Measurements from ENCODE around the gene XPO1. TPM values are rescaled to one million over a fixed set of nuclear protein-coding genes. Genes with fewer than 3 reads are reported as not detected.
"Not testable (repeated sequence)": the region's sequence is repeated elsewhere in the genome, so short reads cannot be mapped to it uniquely, and the experiment has no call there.

Gene XPO1
- total RNA-seq, 1 experiment from 2014 or later: 272 TPM

- TF ChIP-seq CBFB (CRISPR knock-in tag; IDR thresholded peaks at IDR 0.05; ENCODE audit: low read depth) (no peak), ZNF416 (CRISPR knock-in tag; IDR thresholded peaks at IDR 0.05) (no peak)
Measured at GRCh38 chr2:61543062-61543461, 4.9 kb upstream of the XPO1 start (continued).

GRCh38 chr2:61540167-61540566 lies 2.0 kb upstream of the XPO1 start:
- H3K4me3 Mint-ChIP-seq, ATAC-seq: not testable (repeated sequence)

GRCh38 chr2:61538920-61539520 lies 864 bp upstream of the XPO1 start:
- Mint-ChIP-seq H3K36me3 (peaks cover 19% of the 10 kb centered on the region), H3K4me3 (peak overlapping the region; percentile 99), H3K9me3 (no peaks in the 10 kb centered on the region), H3K27me3 (ENCODE audit: low read depth) (no peaks in the 10 kb centered on the region; the same call in 1 of the 2 replicates), H3K27ac (peak overlapping the region; percentile 99), H3K4me1 (peaks cover 36% of the 10 kb centered on the region)
- ChIA-PET POLR2A (interaction anchor here (0.6 to 2.7 kb wide), 16 partner anchors 10 to 316 kb away, joined by 3 to 16 read pairs (median 3); no protein-coding TSS in a partner anchor), CTCF (interaction anchor here (0.6 to 1.9 kb wide), 5 partner anchors 57 to 254 kb away, joined by 3 to 6 read pairs (median 5); no protein-coding TSS in a partner anchor)
- ATAC-seq (no peak), DNase-seq (ENCODE audit: low spot score) (no peak)
- TF ChIP-seq FOXK1 (CRISPR knock-in tag; IDR thresholded peaks at IDR 0.05): peak; percentile 4; the same call in 1 of the 2 replicates
- no peak for TF ChIP-seq ZBTB43 (CRISPR knock-in tag; IDR thresholded peaks at IDR 0.05)
- TF ChIP-seq CREB1 (CRISPR knock-in tag; IDR thresholded peaks at IDR 0.05): 0 out of 2 replicates have a peak, but pooled peaks have one; percentile 11
- peak; percentile 32 for TF ChIP-seq MAX (CRISPR knock-in tag; IDR thresholded peaks at IDR 0.05)
- TF ChIP-seq ARID4B (CRISPR knock-in tag; IDR thresholded peaks at IDR 0.05; ENCODE audit: borderline replicate concordance): 0 out of 2 replicates have a peak, but pooled peaks have one; percentile 59
- 0 out of 2 replicates have a peak, but pooled peaks have one; percentile 12 for TF ChIP-seq ZNF232 (CRISPR knock-in tag; IDR thresholded peaks at IDR 0.05)
- 0 out of 2 replicates have a peak, but pooled peaks have one; percentile 28 for TF ChIP-seq TEAD1 (CRISPR knock-in tag; IDR thresholded peaks at IDR 0.05)
- no peak for TF ChIP-seq NR1H2 (CRISPR knock-in tag; IDR thresholded peaks at IDR 0.05)

More at GRCh38 chr2:61540167-61540566, 2.0 kb upstream of the XPO1 start:
- H3K9me3 Mint-ChIP-seq; DNase-seq (ENCODE audit: low spot score); H3K27me3 Mint-ChIP-seq (ENCODE audit: low read depth); CTCF ChIA-PET; POLR2A ChIA-PET: not testable (repeated sequence)
- Mint-ChIP-seq H3K27ac (peak overlapping the region; percentile 89), H3K4me1 (peaks cover 25% of the 10 kb centered on the region), H3K36me3 (peaks cover 19% of the 10 kb centered on the region)

GRCh38 chr2:61537950-61538199 lies 281 bp downstream of the XPO1 start:
- TF ChIP-seq IRF1 (CRISPR knock-in tag; IDR thresholded peaks at IDR 0.05) (peak; percentile 51; the same call in 1 of the 2 replicates), NR2C2 (CRISPR knock-in tag; IDR thresholded peaks at IDR 0.05) (no peak)
- POLR2A ChIA-PET: interaction anchor here (0.6 to 2.7 kb wide), 18 partner anchors 9 to 317 kb away, joined by 3 to 16 read pairs (median 4); no protein-coding TSS in a partner anchor
- CTCF ChIA-PET: interaction anchor here (0.7 to 1.9 kb wide), 7 partner anchors 43 to 1237 kb away, joined by 3 to 6 read pairs (median 3); no protein-coding TSS in a partner anchor
- peaks cover 40% of the 10 kb centered on the region for H3K4me1 Mint-ChIP-seq
- H3K9me3 Mint-ChIP-seq: no peaks in the 10 kb centered on the region
- no peaks in the 10 kb centered on the region; the same call in 1 of the 2 replicates for H3K27me3 Mint-ChIP-seq (ENCODE audit: low read depth)
- DNase-seq (ENCODE audit: low spot score): no peak
- H3K4me3 Mint-ChIP-seq: peak overlapping the region; percentile 99
- no peak for ATAC-seq
- H3K36me3 Mint-ChIP-seq: peaks cover 27% of the 10 kb centered on the region
- peak overlapping the region; percentile 100 for H3K27ac Mint-ChIP-seq
